Right kidney (tissue), 1 donor: ENCODE results near the gene CYP4F22.
"Not testable (repeated sequence)": the region's sequence is repeated elsewhere in the genome, so short reads cannot be mapped to it uniquely, and the experiment has no call there.

Experiments used
- DNase-seq: peaks from one replicate; pipeline ENCODE4 v3.0.0-alpha.2; 2016

Gene CYP4F22

DNA sequence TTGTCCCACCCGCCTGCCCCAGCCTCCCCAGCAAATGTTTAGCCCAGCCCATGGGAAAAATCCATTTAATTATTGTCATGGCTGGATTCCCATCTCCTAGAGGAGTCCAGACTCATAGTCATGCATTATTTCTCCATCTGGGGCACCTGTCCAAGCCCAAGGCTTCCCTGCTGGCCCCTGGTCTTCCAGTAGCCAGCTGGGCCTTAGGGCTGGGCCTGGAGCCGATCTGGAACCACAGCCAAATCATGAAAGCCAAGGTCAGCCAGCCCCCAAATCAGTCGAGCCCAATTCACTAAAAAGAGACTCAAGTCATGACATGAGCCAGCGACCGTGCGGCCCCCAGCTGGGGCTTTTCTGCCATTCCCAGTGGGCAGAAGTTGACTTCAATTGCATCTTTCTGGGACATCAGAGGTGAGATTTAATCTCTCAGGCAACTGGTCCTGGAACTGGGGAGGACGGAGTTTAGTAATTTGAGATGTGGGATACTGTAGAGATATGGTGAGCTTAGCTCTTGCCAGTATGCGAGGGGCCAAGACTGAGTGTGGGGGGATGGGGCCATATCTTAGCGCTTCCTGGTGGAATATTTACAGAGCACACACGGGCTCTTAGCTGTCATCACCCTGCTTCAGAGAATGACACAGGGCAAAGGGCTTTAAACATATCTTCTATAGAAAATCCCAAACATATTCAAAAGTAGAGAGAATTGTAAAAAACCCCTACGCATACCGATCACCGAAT is 19.7 kb upstream of the CYP4F22 start:
- no peak for DNase-seq

GRCh38 chr19:15495151-15495550 is 13.2 kb upstream of the CYP4F22 start:
- DNase-seq, result no peak

DNA sequence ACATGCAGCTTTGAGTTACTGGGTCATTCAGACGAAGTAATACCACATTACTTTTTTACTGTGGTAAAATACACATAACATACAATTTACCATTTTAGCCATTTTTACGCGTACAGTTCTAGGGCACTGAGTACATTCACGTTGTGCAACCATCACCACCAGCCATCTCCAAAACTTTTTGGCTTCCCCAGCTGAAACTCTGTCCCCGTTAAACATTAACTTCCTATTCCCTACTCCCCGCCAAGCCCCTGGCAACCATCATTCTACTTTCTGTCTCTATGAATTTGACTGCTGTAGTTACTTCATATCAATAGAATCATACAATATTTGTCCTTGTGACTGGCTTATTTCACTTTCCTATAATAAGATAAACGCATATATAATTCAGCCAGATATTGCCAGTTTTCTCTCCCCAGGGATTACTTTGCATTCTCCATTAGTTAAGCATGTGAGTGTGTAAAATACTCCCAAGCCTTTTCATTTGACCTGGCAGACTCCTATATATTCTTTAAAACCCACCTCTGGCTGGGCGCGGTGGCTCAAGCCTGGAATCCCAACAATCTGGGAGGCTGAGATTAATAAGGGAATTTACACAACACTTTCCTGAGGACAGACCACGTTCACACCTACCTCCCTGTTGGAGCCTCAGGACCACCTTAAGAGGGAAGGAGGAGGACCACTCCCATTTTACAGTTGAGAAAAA is 10.0 kb upstream of the CYP4F22 start:
- DNase-seq, result no peak

DNA sequence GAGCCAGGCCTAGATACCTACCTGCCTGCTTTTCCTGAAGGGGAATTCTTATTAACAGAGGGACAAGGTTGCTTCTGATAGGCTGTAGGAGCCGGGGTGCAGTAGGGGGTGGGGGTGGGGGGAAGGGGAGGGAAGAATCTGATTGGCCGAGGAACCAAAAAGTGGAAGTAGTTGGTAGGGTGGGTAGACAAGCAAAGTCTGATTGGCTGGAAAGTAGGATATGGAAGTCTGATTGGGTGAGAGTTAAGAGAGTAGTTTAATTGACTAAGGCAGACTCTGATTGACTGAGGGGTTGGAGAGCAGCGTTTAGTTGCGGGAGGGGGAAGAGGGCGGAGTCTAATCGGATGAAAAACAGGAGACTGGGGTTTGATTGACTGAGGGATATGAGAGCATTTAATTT is 9.4 kb upstream of the CYP4F22 start:
- DNase-seq, result no peak

DNA sequence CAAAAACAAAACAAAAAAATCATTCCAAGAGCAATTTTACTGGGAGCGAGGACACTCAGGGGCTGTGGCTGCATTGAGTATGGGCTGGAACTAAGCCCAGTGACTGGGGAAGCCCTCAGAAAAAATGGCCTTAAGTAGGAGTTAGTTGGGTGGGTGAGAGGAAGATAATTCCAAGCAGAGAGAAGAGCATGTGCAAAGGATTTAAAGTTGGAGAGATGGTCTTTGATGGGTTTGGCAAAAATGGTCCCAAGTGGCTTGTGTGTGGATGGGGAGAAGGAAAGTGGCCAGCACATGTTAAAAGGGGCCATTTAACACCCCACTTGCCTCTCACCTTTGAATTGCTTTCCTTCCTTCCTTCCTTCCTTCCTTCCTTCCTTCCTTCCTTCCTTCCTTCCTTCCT is 6.7 kb upstream of the CYP4F22 start:
- DNase-seq, result no peak

DNA sequence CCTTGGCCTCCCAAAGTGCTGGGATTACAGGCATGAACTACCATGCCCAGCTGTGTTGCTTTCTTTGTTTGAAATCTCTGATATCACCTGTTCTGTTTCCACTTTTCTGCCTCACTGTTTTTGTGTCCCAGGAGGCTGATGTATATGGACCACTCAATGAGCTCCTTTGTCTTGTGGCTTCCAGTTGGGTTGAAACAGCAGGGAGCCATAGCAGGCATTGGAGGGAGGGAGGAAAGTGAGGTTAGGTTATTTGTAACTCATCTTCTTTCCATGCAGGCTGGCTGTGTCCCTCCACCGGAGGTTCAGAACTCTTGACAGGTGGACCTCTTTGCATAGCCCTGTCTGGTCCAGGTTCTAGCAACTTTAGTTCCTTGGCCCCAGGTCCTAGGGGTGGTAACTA is 6.1 kb upstream of the CYP4F22 start:
- no peak for DNase-seq

- no peak for DNase-seq
Measured at GRCh38 chr19:15506074-15506571, 2.2 kb upstream of the CYP4F22 start.

DNA sequence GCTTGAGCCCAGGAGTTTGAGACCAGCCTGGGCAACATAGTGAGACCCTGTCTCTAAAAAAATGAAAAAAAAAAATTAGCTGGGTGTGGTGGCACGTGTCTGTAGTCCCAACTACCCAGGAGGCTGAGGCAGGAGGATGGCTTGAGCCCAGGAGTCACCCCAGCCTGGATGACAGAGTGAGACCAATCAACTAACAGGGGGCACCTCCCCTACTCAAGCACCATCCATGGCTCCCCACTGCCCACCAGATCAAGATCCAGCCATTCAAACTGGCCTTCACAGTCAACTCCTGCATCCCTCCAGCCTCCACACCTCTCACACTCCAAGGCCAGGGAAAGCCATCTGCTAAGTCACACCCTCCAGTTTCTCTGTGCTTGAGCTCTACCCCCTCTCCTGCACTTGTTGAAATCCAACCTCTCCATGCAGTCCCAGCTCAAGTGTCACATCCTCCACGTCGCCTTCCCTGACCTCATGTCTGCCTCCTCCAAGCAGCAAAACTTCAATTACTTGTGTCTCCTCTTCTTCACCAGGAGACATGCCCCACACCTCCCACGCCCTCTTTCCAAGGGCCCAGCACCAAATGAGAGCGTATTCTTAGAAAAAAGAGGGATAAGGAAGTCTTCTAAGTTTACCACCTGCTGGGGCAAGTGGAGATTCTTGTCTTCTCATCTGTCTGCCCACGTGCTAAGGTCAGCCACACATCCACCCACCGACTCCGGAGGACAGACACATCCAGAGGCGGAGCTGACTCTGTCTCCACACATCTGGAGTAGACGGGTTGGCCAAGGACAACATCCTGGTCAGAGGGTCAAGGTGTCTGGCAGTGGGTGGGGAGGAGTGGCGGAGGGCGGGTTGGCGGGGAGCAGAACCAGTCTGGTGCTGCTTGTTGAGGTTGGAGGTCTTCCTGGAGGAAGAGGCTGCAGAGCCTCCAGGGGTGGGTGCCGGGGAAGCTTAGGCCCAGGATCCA is 974 bp upstream of the CYP4F22 start:
- peak; percentile 9 for DNase-seq

GRCh38 chr19:15511671-15512424 is 3.5 kb downstream of the CYP4F22 start:
- no peak for DNase-seq

DNA sequence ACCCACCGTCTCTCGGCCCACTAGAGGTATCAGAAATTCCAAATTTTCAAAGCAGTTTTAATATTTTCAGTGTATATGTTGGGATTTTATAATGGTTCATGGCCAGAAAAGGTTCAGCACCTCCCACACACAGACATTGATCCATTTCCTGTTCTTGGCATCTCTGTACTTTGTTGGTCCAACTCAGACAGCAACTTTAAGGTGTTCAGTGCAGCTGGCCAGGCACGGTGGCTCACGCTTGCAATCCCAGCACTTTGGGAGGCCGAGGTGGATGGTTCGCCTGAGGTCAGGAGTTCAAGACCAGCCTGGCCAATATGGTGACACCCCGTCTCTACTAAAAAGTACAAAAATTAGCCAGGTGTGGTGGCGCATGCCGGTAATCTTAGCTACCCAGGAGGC is 6.9 kb downstream of the CYP4F22 start:
- not testable (repeated sequence) for DNase-seq

DNA sequence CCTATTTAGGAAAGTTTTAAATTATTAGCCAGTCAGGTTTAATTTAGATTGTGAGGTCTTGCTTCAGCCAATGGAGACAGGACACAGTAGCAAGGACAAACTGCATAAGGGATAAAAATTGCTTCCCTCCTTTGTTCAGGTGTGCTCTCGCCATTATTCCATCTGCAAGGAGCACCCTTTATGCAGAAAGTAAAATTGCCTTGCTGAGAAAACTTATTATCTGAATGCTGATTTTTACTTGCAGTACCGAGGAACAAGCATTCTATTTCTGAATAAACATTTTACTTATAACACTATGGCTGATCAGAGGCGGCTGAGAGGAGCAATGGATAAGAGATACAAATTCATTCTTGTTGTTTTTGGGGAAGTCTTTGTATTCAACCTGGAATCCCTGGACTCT is 8.0 kb downstream of the CYP4F22 start:
- no peak for DNase-seq

GRCh38 chr19:15517778-15518177 is 9.5 kb downstream of the CYP4F22 start:
- DNase-seq, result no peak

- no peak for DNase-seq
Measured at GRCh38 chr19:15519433-15519976, 11.2 kb downstream of the CYP4F22 start.

GRCh38 chr19:15524781-15525180 is 16.5 kb downstream of the CYP4F22 start:
- no peak for DNase-seq

GRCh38 chr19:15525291-15525690 is 17.0 kb downstream of the CYP4F22 start:
- no peak for DNase-seq

GRCh38 chr19:15526408-15526807 is 18.1 kb downstream of the CYP4F22 start:
- DNase-seq, result no peak

- DNase-seq, result no peak
Measured at GRCh38 chr19:15527705-15528104, 19.4 kb downstream of the CYP4F22 start.

DNA sequence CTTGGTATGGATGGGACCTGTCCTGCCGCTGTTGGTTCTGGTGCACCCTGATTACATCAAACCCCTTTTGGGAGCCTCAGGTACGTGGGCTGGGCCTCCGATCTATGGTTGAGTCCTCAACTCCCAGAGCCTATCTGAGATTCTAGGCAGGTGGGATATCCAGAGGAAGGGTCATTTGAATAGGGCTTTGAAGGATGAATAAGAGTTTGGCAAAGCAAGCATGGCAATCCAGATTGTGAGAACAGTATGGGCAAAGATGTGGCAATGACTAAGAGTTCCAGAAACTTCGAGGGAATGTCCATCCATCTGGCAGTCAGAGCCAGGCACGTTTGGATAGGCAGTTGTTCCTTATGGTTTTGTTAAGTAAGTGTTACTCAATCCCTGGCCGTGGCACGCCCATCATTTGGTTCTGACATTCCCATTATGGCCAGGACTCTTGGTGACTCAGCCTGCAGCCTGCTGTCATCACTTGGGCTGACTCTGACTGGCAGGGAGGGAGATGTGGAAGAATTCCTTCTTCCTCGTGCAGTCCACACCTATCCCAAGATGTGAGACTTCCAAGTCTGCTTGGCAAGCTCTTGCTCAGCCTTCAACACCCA is 21.5 kb downstream of the CYP4F22 start:
- DNase-seq, result no peak

DNA sequence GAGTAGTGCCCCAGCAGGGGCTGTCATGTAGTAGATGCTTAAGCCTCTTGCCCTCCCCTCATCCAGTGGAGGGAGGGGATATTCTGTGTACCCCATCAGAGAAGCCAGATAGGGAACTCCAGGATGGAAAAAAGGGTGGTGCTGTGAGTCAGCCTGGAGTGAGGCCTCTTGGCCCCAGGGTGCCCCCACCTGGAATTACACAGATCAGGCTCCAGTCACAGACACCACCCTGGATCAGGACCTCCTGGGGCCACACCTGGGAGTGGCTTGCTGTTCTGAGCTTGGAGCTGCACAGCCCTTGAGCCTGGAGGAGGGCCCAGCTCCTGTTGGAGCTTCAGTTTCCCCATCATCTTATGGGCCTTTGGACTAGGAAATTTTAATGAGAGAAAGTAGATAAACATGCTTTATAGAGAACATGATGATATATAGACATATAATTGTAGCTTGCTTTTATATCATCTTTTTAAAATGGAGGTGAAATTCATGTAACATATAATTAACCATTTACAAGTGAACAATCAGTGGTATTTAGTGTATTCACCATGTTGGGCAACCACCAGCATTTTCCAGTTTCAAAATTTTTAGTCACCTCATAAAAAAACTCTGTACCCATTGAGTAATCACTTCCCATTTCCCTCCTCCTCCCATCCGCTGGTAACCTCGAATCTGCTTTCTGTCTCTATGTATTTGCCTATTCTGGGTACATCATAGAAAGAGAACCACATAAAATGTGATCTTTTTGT is 24.6 kb downstream of the CYP4F22 start:
- DNase-seq, result no peak

GRCh38 chr19:15533522-15533830 is 25.2 kb downstream of the CYP4F22 start:
- DNase-seq, result not testable (repeated sequence)
